IMR-90 (cell line): ENCODE measurements around the gene MACF1. TPM values are rescaled to one million over a fixed set of nuclear protein-coding genes. Genes with fewer than 3 reads are reported as not detected.
A peak's percentile ranks its signal among the peaks of the same experiment; 100 is the strongest.

Source experiments
- ATAC-seq: fragments of 200-7000 bp; cut with Tn5 transposase; 2 replicates; pipeline ENCODE4 v1.9.1; 2020; ENCODE audit warnings: low read depth, mild to moderate bottlenecking, moderate library complexity
- BruUV-seq: library from RNA; stranded (reverse); fragments of 400-500 nt; replicated peaks from 2 replicates; lab custom pipeline; 2021; lab: Mats Ljungman, UMichigan
- CTCF ChIA-PET: fragments of 300-600 bp; formaldehyde crosslinking; extraction: SDS; loops from one replicate; lab custom pipeline; 2021; ENCODE audit warnings: antibody characterized with exemption; lab: Yijun Ruan, JAX
- POLR2A ChIA-PET: fragments of 300-600 bp; sonication (Branson Sonifier 250); formaldehyde crosslinking; loops from one replicate; lab custom pipeline; 2022; ENCODE audit warnings: antibody characterized with exemption; ENCODE audit not compliant: unreplicated experiment; lab: Charles Lee
- DNase-seq: peaks from one replicate; pipeline ENCODE4 v3.0.0; 2013
- H2AFZ ChIP-seq: replicated peaks from 2 replicates; pipeline ENCODE3; 2013; ENCODE audit warnings: low read length, mild to moderate bottlenecking; ENCODE audit not compliant: poor library complexity
- H2AK5ac ChIP-seq: 2 replicates; pipeline ENCODE4 v1.6.1; 2013; ENCODE audit warnings: low read depth, low read length, inconsistent platforms
- H2AK9ac ChIP-seq: replicated peaks from 2 replicates; pipeline ENCODE3; 2013; ENCODE audit warnings: mild to moderate bottlenecking, low read depth, low read length, moderate library complexity; ENCODE audit not compliant: poor library complexity
- H2BK120ac ChIP-seq: 2 replicates; pipeline ENCODE4 v1.6.1; 2013; ENCODE audit warnings: low read depth, low read length, inconsistent platforms
- H2BK15ac ChIP-seq: 3 replicates; pipeline ENCODE4 v1.6.1; 2013; ENCODE audit warnings: low read depth, low read length, inconsistent platforms
- H2BK20ac ChIP-seq: 2 replicates; pipeline ENCODE4 v1.6.1; 2013; ENCODE audit warnings: low read depth, mild to moderate bottlenecking, inconsistent platforms, low read length, moderate library complexity
- H2BK5ac ChIP-seq: 2 replicates; pipeline ENCODE4 v1.6.1; 2013; ENCODE audit warnings: mild to moderate bottlenecking, low read depth, low read length, inconsistent platforms; ENCODE audit not compliant: poor library complexity, severe bottlenecking
- H3K14ac ChIP-seq: replicated peaks from 2 replicates; pipeline ENCODE4 v1.6.1; 2013; ENCODE audit warnings: low read depth, low read length, inconsistent platforms
- H3K18ac ChIP-seq: 2 replicates; pipeline ENCODE4 v1.6.1; 2013; ENCODE audit warnings: low read depth, low read length, control low read depth
- H3K23ac ChIP-seq: 2 replicates; pipeline ENCODE4 v1.6.1; 2013; ENCODE audit warnings: low read depth, low read length, inconsistent platforms
- H3K27ac ChIP-seq: 2 replicates; pipeline ENCODE4 v1.5.1; 2013; ENCODE audit warnings: mild to moderate bottlenecking, control low read depth, low read length; ENCODE audit not compliant: insufficient read depth
- H3K27me3 ChIP-seq: 2 replicates; pipeline ENCODE4 v1.6.1; 2013; ENCODE audit warnings: low read length; ENCODE audit not compliant: control insufficient read depth, insufficient read depth
- H3K36me3 ChIP-seq: 2 replicates; pipeline ENCODE4 v1.6.1; 2013; ENCODE audit warnings: low read length, mixed read lengths; ENCODE audit not compliant: control insufficient read depth, insufficient read depth
- H3K4ac ChIP-seq: 2 replicates; pipeline ENCODE4 v1.6.1; 2013; ENCODE audit warnings: low read depth, low read length, inconsistent platforms
- H3K4me1 ChIP-seq: 2 replicates; pipeline ENCODE4 v1.6.1; 2013; ENCODE audit warnings: low read length, mixed read lengths; ENCODE audit not compliant: control insufficient read depth, insufficient read depth
- H3K4me2 ChIP-seq: 2 replicates; pipeline ENCODE4 v1.6.1; 2013; ENCODE audit warnings: low read depth, mild to moderate bottlenecking, control low read depth, low read length, moderate library complexity
- H3K4me3 ChIP-seq: 2 replicates; pipeline ENCODE4 v1.5.1; 2013; ENCODE audit warnings: low read depth, mild to moderate bottlenecking, control low read depth, low read length, moderate library complexity; ENCODE audit not compliant: insufficient read depth
- H3K56ac ChIP-seq: 2 replicates; pipeline ENCODE4 v1.6.1; 2013; ENCODE audit warnings: low read length, inconsistent platforms; ENCODE audit not compliant: insufficient read depth; ENCODE audit errors: extremely low read depth
- H3K79me1 ChIP-seq, 2 experiments: 2 replicates each; pipeline ENCODE4 v1.6.1; 2013; ENCODE audit warnings: low read length in 2 of 2, inconsistent platforms in 1 of 2, low read depth in 1 of 2
- H3K9ac ChIP-seq: 2 replicates; pipeline ENCODE4 v1.6.1; 2013; ENCODE audit warnings: low read depth, low read length, control low read depth
- H3K9me1 ChIP-seq: 2 replicates; pipeline ENCODE4 v1.6.1; 2013; ENCODE audit warnings: low read length, inconsistent platforms; ENCODE audit not compliant: insufficient read depth
- H3K9me3 ChIP-seq: 2 replicates; pipeline ENCODE4 v1.6.1; 2013; ENCODE audit warnings: low read length; ENCODE audit not compliant: control insufficient read depth, insufficient read depth
- H4K20me1 ChIP-seq: 2 replicates; pipeline ENCODE4 v1.6.1; 2013; ENCODE audit warnings: low read length, inconsistent platforms; ENCODE audit not compliant: insufficient read depth
- H4K5ac ChIP-seq: 2 replicates; pipeline ENCODE4 v1.6.1; 2013; ENCODE audit warnings: mild to moderate bottlenecking, low read depth, low read length, control low read depth
- H4K8ac ChIP-seq, 2 experiments: 2 replicates each; pipeline ENCODE4 v1.6.1; 2013; ENCODE audit warnings: low read depth in 2 of 2, low read length in 2 of 2, control low read depth in 1 of 2, inconsistent platforms in 1 of 2
- H4K91ac ChIP-seq: 2 replicates; pipeline ENCODE4 v1.6.1; 2013; ENCODE audit warnings: low read depth, low read length, inconsistent platforms; ENCODE audit not compliant: insufficient read depth
- CEBPB ChIP-seq: IDR thresholded peaks from 2 replicates; pipeline ENCODE4 v1.6.1; 2012; ENCODE audit warnings: low read depth, low read length, improper control_type of control experiment
- RAD21 ChIP-seq: IDR thresholded peaks from 2 replicates; pipeline ENCODE4 v1.6.1; 2012; ENCODE audit warnings: low read length, improper control_type of control experiment
- WGBS, 2 experiments: methylation state at CpG; one replicate each; pipeline versions ENCODE4 v1.1.5 to v1.1.7; 2013; ENCODE audit warnings: missing lambda C conversion rate in 2 of 2; ENCODE audit not compliant: insufficient read length in 1 of 2; ENCODE audit errors: extremely low coverage in 2 of 2; 5-methylcytosine and 5-hydroxymethylcytosine counted together
- dilution Hi-C: fragments of 300-500 bp; cut with HindIII; formaldehyde crosslinking; loops from one replicate; pipeline ENCODE4 v1.14.3; 2018; ENCODE audit warnings: low sequenced_read_pairs; ENCODE audit not compliant: unreplicated experiment
- in situ Hi-C: fragments of 300-500 bp; cut with MboI; formaldehyde crosslinking; loops from 3 replicates; pipeline ENCODE4 v1.14.3; 2019; ENCODE audit warnings: low sequenced_read_pairs, inconsistent platforms, mixed read lengths
- intact Hi-C: fragments of 100-400 bp; cut with micrococcal nuclease; formaldehyde crosslinking; loops from 2 replicates; pipeline ENCODE4 v1.10.0; 2022
- polyA plus RNA-seq, 3 experiments: library from polyadenylated mRNA; depleted of rRNA; stranded (reverse); fragments of >200 nt; gene quantifications; 2 replicates each; pipeline ENCODE4 v1.2.3, GENCODE V29; 2012; ENCODE audit warnings: low replicate concordance in 1 of 3
- total RNA-seq: library from RNA; depleted of rRNA; stranded (reverse); fragments of >200 nt; gene quantifications from 2 replicates; pipeline ENCODE4 v1.2.3, GENCODE V29; 2012

Gene MACF1
- total and polyA plus RNA-seq, 2 of the 4 experiments (the other 2 are of a cell fraction) = 67.6 to 369 TPM

DNA sequence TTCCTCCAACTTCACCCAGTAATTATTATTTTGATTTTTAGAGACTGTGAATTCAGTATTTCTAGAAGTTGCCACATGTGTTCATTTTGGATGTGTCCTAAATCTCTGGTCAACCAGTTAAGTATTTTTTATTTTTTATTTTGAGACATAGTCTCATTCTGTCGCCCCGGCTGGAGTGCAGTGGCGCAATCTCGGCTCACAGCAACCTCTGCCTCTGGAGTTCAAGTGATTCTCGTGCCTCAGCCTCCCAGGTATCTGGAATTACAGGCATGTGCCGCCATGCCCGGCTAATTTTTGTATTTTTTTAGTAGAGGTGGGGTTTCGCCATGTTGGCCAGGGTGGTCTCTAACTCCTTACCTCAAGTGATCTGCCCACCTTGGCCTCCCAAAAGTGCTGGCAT lies 8.0 kb downstream of the MACF1 start:
- no peak overlapping the region for H3K4ac ChIP-seq
- intact Hi-C loops = no loop called here

More for the DNA sequence above, 8.0 kb downstream of the MACF1 start:
- Histone ChIP-seq H3K79me1 (peaks cover 27 to 66% of the 10 kb centered on the region in 2 experiments), H3K14ac (no peak overlapping the region), H4K5ac (peak overlapping the region; percentile 16; the same call in 1 of the 2 replicates), H2BK20ac (no peak overlapping the region), H4K20me1 (peaks cover 54% of the 10 kb centered on the region), H2BK5ac (peak overlapping the region; percentile 5), H3K27me3 (no peaks in the 10 kb centered on the region), H3K9me3 (no peaks in the 10 kb centered on the region), H3K4me1 (peaks cover 27% of the 10 kb centered on the region), H4K8ac (0 out of 4 replicates have a peak overlapping the region, but pooled peaks of 1 of the 2 experiments have one; percentile 52), H3K9me1 (peaks cover 19% of the 10 kb centered on the region), H2AK5ac (no peak overlapping the region; the same call in 1 of the 2 replicates), H3K23ac (peak overlapping the region; percentile 95; the same call in 1 of the 2 replicates), H3K4me3 (no peak overlapping the region), H3K56ac (no peak overlapping the region), H3K4me2 (no peak overlapping the region), H3K18ac (no peak overlapping the region), H3K9ac (no peak overlapping the region), H3K27ac (no peak overlapping the region), H4K91ac (no peak overlapping the region), H3K36me3 (0 out of 2 replicates have a peak, but pooled peaks cover 2% of the 10 kb centered on the region), H2BK120ac (no peak overlapping the region), H2AK9ac (no peak overlapping the region), H2BK15ac (no peak overlapping the region), H2AFZ (no peak overlapping the region)
- no CpG with 5 or more reads among the region's 8 CpGs for WGBS, 2 experiments
- dilution Hi-C loops (no loop called here), in situ Hi-C loops (no loop called here)
- BruUV-seq = no TSS peak
- ChIA-PET POLR2A (no interaction called here), CTCF (interaction anchor here (1.4 kb wide), 1 partner anchor 8 kb away, joined by 5 read pairs; the partner anchor contains the start of gene MACF1)
- DNase-seq (no peak), ATAC-seq (no peak)
- TF ChIP-seq CEBPB (peak; percentile 52), RAD21 (no peak)
